CMK (cell line): ENCODE measurements around the gene FOXN3.

ENCODE experiments used
- DNase-seq: peaks from one replicate; pipeline ENCODE4 v3.0.0-alpha.2; 2010; ENCODE audit warnings: low read depth

FOXN3 gene

DNA sequence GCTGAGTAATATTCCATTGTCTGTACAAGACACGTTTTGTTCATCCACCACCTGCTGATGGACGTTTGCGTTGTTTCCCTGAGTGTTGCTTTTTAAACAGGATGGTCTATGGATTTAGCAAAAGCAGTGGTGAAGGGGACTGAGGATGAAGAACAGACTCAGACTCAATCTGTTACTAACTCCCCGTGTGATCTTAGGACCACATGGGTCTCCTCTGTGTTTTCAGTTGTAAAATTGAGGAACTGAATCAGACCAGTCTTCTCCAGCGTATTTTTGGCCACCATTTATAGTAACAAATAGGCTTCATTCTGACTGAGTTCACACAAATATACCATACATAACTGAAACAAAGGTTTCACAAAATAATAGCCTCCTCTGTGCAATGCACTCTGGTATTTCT lies 85.6 kb downstream of the FOXN3 start:
- no peak for DNase-seq

- DNase-seq, result no peak
These were observed 86.6 kb downstream of the FOXN3 start for GRCh38 chr14:89330236-89331002.

- no peak for DNase-seq
These were observed 89.2 kb downstream of the FOXN3 start for GRCh38 chr14:89327771-89328212.

GRCh38 chr14:89325959-89326358 lies 91.1 kb downstream of the FOXN3 start:
- no peak for DNase-seq

DNA sequence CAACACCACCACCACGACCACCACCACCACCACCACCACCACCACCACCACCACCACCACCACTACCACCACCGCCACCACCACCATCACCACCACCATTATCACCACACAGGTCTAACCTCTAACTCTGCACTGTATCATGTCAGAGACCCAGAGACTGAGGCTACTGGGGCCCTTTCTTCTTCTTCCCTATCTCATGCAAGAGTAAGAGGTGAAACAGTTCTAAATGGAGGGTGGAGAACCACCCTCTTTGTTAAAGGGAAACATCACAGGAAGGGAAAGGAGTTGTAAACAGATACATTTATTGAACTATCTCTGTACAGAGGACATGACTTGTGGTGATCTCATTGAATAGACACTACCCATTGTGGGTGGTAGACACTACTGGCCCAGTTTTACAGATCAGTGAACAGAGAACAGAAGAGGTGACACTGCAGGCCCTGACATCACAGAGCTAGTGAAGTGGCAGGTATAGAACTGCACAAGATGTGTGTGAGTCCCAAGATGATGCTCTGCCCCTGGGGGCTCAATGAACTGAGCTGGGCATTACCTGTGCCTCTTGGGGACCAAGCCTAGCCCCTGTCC lies 91.6 kb downstream of the FOXN3 start:
- DNase-seq, result no peak

DNA sequence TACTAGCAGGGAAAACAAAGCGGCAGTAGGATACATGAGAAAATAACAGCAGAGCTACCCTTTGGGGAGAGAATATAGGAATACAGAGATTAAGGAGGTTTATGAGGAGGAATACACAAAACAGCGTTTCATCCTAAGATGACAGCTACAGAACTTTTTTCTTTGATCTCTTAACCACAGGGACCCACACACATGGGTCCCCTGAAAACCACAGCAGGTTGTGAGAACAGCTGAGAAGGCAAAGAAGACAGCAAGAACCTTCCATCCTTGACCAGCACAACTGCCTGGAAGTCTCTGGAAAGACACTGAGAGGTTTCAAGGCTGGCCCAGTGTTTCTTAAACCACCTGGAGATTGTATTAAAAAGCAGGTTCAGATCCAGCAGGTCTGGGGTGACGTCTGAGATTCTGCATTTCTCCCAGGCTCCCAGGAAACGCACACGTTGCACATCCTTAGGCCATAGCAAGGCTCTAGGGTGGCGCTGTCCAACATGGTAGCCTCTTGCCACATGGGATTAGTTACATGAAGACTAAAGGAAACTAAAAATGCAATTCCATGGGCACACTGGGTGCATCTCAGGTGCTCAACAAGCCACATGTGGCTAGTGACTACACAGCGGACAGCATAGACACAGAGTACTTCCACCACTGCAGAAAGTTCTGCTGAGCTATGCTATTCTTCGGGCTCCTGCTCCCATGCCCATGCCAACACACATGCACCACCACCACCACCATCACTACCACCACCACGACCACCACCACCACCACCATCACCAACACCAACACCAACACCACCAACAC lies 92.3 kb downstream of the FOXN3 start:
- no peak for DNase-seq

GRCh38 chr14:89320381-89321000 lies 96.5 kb downstream of the FOXN3 start:
- DNase-seq, result no peak

- DNase-seq, result no peak
These were observed 97.3 kb downstream of the FOXN3 start for GRCh38 chr14:89319687-89320086.

DNA sequence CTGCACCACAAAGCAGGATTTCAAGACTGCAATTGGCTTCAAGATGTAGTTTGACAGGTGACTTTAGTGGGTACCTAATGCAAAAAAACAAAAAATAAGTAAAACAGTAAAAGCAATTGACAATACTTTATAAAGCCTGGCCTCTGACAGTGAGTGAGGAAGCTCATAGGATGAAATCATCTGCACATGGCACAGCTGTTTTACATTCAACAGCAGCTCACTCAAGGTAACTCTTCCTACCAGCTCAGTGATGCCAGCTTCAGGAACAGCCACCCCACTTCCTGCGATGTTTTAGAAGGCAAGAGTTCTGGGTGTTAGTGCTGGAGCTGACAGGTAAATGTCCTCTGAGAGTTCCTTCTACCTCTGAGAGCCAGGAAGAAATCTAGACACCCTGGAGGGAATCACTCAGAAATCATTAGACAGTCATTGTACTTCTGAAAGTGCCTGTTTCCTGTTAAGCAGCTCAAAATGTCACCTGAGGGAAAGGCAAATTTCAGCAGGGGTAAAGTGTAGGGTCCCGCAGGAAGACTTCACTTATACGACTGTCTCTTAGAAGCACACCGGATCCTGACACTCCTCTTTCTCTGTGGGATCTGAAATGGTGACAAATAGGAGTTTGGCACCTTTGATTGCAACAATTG lies 99.9 kb downstream of the FOXN3 start:
- DNase-seq, result no peak

- DNase-seq, result no peak
These were observed 101.3 kb downstream of the FOXN3 start for GRCh38 chr14:89315493-89316470.

GRCh38 chr14:89314274-89314673 lies 102.8 kb downstream of the FOXN3 start:
- no peak for DNase-seq

DNA sequence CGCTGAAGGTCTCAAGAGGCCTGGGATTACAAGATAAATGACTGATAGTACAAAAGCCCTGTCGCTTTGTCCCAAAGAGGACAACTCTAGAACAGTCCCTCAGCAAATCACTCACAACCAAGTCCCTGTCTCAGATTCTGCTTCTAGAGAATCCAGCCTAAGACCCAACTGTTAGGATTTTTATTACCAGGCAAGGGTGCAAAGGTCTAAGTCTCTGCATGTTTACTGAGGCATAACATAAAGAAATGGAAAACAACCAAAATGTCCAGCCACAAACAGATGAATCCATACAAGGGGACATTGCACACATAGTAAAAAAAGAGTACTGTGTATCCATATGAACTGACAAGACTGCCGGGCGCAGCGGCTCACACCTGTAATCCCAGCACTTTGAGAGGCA lies 104.1 kb downstream of the FOXN3 start:
- DNase-seq, result no peak

- no peak for DNase-seq
These were observed 106.8 kb downstream of the FOXN3 start for GRCh38 chr14:89310211-89310610.

- DNase-seq, result no peak
These were observed 107.3 kb downstream of the FOXN3 start for GRCh38 chr14:89309670-89310177.

GRCh38 chr14:89308232-89308959 lies 108.6 kb downstream of the FOXN3 start:
- no peak for DNase-seq

DNA sequence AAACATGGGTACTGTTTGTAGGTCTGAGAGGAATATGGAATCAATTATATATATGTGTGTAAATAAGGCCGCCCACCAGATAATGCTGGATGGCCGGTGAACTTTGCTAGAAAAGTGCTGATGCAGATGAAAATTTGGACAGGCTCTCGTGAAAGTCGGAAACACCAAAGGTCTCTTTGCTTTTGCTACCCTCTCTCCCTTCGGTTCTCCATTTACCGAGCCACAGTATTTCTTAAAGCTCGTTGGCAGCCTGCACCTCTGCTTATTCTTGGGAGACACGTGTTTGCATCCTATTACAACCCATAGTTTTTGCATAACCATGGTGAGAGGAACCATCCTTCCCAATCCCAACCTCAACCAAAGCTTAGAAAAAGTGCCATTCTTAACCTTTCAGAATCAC lies 109.6 kb downstream of the FOXN3 start:
- no peak for DNase-seq

DNA sequence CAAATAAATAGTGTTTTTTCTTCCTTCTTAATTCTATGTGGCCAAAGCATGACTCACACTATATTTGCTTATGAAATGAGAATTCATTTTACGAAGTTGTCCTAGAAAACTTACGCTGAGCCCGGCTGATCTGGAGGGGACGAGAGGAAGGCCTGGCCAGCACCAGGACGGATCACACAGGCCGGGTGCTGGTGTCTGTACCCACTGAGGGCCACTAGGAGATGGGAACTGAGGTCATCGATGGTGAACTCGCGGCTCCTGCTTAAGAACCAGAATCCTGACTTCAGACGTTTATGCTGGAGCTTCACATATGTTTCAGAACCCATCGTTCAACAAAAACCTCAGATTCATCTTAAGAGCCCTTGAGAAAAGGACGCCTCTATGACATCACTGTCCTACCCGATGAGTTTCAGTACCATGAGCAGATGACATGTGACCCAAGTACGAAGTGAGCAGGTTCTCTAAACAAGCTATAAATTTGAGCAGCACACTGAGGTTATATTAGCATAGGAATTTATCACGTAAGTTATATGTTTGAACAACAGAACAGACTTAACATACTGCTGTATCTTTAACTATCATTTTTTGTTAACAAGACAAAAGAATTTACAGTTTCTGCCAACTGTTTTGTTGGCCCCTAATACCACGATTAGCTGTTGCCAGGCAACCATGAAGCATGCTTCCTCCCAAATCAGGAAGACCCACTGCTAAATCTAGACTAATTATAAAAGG lies 111.9 kb downstream of the FOXN3 start:
- no peak for DNase-seq

DNA sequence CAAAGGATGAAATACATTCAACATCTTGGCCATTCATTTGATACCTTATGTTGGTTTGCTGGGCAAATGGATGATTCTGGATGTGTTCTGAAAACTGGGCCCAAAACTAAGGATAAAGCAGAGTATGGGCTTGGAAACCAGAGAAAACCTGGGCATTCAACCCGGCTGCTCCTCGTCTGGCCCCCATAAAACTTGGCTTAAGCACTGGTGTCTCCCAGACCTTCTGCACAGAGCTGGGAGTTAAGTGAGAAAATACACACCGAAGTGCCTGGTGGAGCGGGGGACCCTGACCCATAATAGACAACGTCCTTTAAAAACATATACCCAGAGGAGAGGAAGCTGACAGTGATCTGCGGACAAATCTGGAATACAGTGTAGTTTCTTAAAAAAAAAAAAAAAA lies 112.5 kb downstream of the FOXN3 start:
- DNase-seq, result no peak
